OCI-LY7 (cell line): ENCODE data around the gene LGALS1. TPM values are rescaled to one million over a fixed set of nuclear protein-coding genes. Genes with fewer than 3 reads are reported as not detected.

Experiments
- BruUV-seq: library from RNA; stranded (reverse); fragments of 400-500 nt; replicated peaks from 2 replicates; lab custom pipeline; 2021; lab: Mats Ljungman, UMichigan
- CTCF ChIA-PET: fragments of 300-600 bp; sonication (Branson Sonifier 250); formaldehyde crosslinking; loops from one replicate; lab custom pipeline; 2022; ENCODE audit warnings: antibody characterized with exemption; ENCODE audit not compliant: unreplicated experiment; lab: Charles Lee
- POLR2A ChIA-PET: fragments of 300-600 bp; sonication (Branson Sonifier 250); formaldehyde crosslinking; loops from one replicate; lab custom pipeline; 2022; ENCODE audit warnings: antibody characterized with exemption; lab: Charles Lee
- DNase-seq: peaks from one replicate; pipeline ENCODE4 v3.0.0-alpha.2; 2015; ENCODE audit warnings: low spot score
- H2AFZ ChIP-seq: fragments of 200-600 bp; sonication (generic), shearing (Covaris generic); 2 replicates; pipeline ENCODE4 v1.6.1; 2014; ENCODE audit warnings: mild to moderate bottlenecking, antibody characterized with exemption, low read length, moderate library complexity
- H3K27ac ChIP-seq: fragments of 200-600 bp; sonication (generic); 2 replicates; pipeline ENCODE4 v1.5.1; 2014; ENCODE audit warnings: mixed run types, low read depth, mild to moderate bottlenecking, moderate library complexity, low read length, inconsistent platforms; ENCODE audit not compliant: poor library complexity, severe bottlenecking
- H3K36me3 ChIP-seq: fragments of 200-600 bp; sonication (generic); 2 replicates; pipeline ENCODE4 v1.6.1; 2014; ENCODE audit warnings: mild to moderate bottlenecking, antibody characterized with exemption, low read length, moderate library complexity, mixed read lengths; ENCODE audit not compliant: insufficient read depth
- H3K4me1 ChIP-seq: fragments of 200-600 bp; sonication (generic); 2 replicates; pipeline ENCODE4 v1.5.1; 2014; ENCODE audit warnings: mild to moderate bottlenecking, low read length; ENCODE audit not compliant: insufficient read depth, poor library complexity, severe bottlenecking
- H3K4me2 ChIP-seq: fragments of 200-600 bp; sonication (generic); 2 replicates; pipeline ENCODE4 v1.6.1; 2014; ENCODE audit warnings: mild to moderate bottlenecking, low read length
- H3K4me3 ChIP-seq: fragments of 200-600 bp; sonication (generic); 2 replicates; pipeline ENCODE4 v1.5.1; 2014; ENCODE audit warnings: mild to moderate bottlenecking, low read depth, low read length; ENCODE audit not compliant: poor library complexity, severe bottlenecking
- H3K79me2 ChIP-seq: fragments of 200-600 bp; sonication (generic); 2 replicates; pipeline ENCODE4 v1.6.1; 2016; ENCODE audit warnings: low read depth, mild to moderate bottlenecking, low read length, moderate library complexity, mixed read lengths; ENCODE audit not compliant: insufficient read depth
- H3K9me2 ChIP-seq: fragments of 200-600 bp; sonication (generic); 2 replicates; pipeline ENCODE4 v1.6.1; 2016; ENCODE audit warnings: mild to moderate bottlenecking, low read length, mixed read lengths; ENCODE audit not compliant: insufficient read depth
- H3K9me3 ChIP-seq: fragments of 200-600 bp; sonication (generic); 2 replicates; pipeline ENCODE4 v1.6.1; 2014; ENCODE audit warnings: mild to moderate bottlenecking, mixed run types, low read length, mixed read lengths
- H4K20me1 ChIP-seq: fragments of 200-600 bp; sonication (generic); 2 replicates; pipeline ENCODE4 v1.6.1; 2014; ENCODE audit warnings: mild to moderate bottlenecking, antibody characterized with exemption, low read length, moderate library complexity, mixed read lengths; ENCODE audit not compliant: insufficient read depth
- EZH2phosphoT487 ChIP-seq: fragments of 200-600 bp; sonication (generic); IDR thresholded peaks from 2 replicates; pipeline ENCODE4 v1.6.1; 2018; ENCODE audit warnings: low read depth, borderline replicate concordance, mild to moderate bottlenecking, mixed run types, antibody characterized with exemption, low read length, moderate library complexity, mixed read lengths
- intact Hi-C: fragments of 100-400 bp; cut with micrococcal nuclease; formaldehyde crosslinking; loops from one replicate; pipeline ENCODE4 v1.10.0; 2022; ENCODE audit not compliant: unreplicated experiment
- total RNA-seq, 2 experiments: library from RNA; depleted of rRNA in 1 of 2; stranded (reverse); fragments of >200 nt in 1 of 2; shearing (Covaris generic) in 1 of 2; gene quantifications; 2 replicates each; pipeline ENCODE4 v1.2.3, GENCODE V29; 2014 to 2022
- TF ChIP-seq, protein P1 (sequence below): fragments of 200-600 bp; sonication (generic); conservative IDR thresholded peaks from 2 replicates; pipeline ENCODE4 v1.5.1; 2014; ENCODE audit warnings: mild to moderate bottlenecking, antibody characterized with exemption, low read length, moderate library complexity, mixed read lengths

The LGALS1 gene
- total RNA-seq, 2 experiments from 2014 or later: 57.3 to 93.1 TPM

- H3K9me3 ChIP-seq: no peaks in the 10 kb centered on the region
- H3K4me1 ChIP-seq: peaks cover 25% of the 10 kb centered on the region
- TF ChIP-seq, protein P1, sequence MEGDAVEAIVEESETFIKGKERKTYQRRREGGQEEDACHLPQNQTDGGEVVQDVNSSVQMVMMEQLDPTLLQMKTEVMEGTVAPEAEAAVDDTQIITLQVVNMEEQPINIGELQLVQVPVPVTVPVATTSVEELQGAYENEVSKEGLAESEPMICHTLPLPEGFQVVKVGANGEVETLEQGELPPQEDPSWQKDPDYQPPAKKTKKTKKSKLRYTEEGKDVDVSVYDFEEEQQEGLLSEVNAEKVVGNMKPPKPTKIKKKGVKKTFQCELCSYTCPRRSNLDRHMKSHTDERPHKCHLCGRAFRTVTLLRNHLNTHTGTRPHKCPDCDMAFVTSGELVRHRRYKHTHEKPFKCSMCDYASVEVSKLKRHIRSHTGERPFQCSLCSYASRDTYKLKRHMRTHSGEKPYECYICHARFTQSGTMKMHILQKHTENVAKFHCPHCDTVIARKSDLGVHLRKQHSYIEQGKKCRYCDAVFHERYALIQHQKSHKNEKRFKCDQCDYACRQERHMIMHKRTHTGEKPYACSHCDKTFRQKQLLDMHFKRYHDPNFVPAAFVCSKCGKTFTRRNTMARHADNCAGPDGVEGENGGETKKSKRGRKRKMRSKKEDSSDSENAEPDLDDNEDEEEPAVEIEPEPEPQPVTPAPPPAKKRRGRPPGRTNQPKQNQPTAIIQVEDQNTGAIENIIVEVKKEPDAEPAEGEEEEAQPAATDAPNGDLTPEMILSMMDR: no peak
- no peak for TF ChIP-seq EZH2phosphoT487
- intact Hi-C loops: no loop called here
- no peak overlapping the region for H2AFZ ChIP-seq
- CTCF ChIA-PET: interaction anchor here (1.2 kb wide), 1 partner anchor 21 kb away, joined by 3 read pairs; no protein-coding TSS in a partner anchor
- BruUV-seq: no TSS peak
- peaks cover 61% of the 10 kb centered on the region for H3K79me2 ChIP-seq
- no peak overlapping the region for H3K4me2 ChIP-seq
- H3K9me2 ChIP-seq: no peaks in the 10 kb centered on the region
- H3K36me3 ChIP-seq: peaks cover 75% of the 10 kb centered on the region
- DNase-seq: no peak
- peaks cover 20% of the 10 kb centered on the region for H4K20me1 ChIP-seq
- no peak overlapping the region for H3K27ac ChIP-seq
- POLR2A ChIA-PET: no interaction called here
- H3K4me3 ChIP-seq: no peak overlapping the region
These were observed 11.8 kb upstream of the LGALS1 start for GRCh38 chr22:37663521-37664140.

GRCh38 chr22:37664249-37665101 is 11.0 kb upstream of the LGALS1 start:
- no peak overlapping the region for H3K27ac ChIP-seq
- no peaks in the 10 kb centered on the region for H3K9me3 ChIP-seq
- no TSS peak for BruUV-seq
- ChIA-PET POLR2A (no interaction called here), CTCF (interaction anchor here (1.2 kb wide), 1 partner anchor 22 kb away, joined by 3 read pairs; no protein-coding TSS in a partner anchor)
- no peak overlapping the region for H2AFZ ChIP-seq
- peaks cover 25% of the 10 kb centered on the region for H3K4me1 ChIP-seq
- no peak overlapping the region for H3K4me2 ChIP-seq
- peaks cover 57% of the 10 kb centered on the region for H3K79me2 ChIP-seq
- intact Hi-C loops: no loop called here
- peaks cover 19% of the 10 kb centered on the region for H4K20me1 ChIP-seq
- peaks cover 76% of the 10 kb centered on the region for H3K36me3 ChIP-seq
- no peaks in the 10 kb centered on the region for H3K9me2 ChIP-seq
- no peak for TF ChIP-seq EZH2phosphoT487
- TF ChIP-seq, protein P1: no peak
- no peak for DNase-seq
- H3K4me3 ChIP-seq: no peak overlapping the region
